ENCODE measurements around the gene SMIM28. TPM values are rescaled to one million over a fixed set of nuclear protein-coding genes. Genes with fewer than 3 reads are reported as not detected.

The SMIM28 gene
- total and polyA plus RNA-seq, 2 of the 4 experiments (the other 2 are of a cell fraction): not detected

- Histone ChIP-seq H3K4me2 (ENCODE audit: low read depth, low read length) (no peak overlapping the region), H3K27ac (ENCODE audit: insufficient read depth, low read length) (no peak overlapping the region), H3K14ac (replicated peaks; ENCODE audit: low read depth, low read length) (no peak overlapping the region), H2BK120ac (ENCODE audit: low read depth, low read length) (no peak overlapping the region), H3K4me3 (ENCODE audit: insufficient read depth, low read depth, low read length) (no peak overlapping the region), H3K56ac (ENCODE audit: extremely low read depth, insufficient read depth, low read length) (no peak overlapping the region), H3K27me3 (ENCODE audit: control insufficient read depth, insufficient read depth, low read length) (peaks cover 9% of the 10 kb centered on the region), H3K9me3 (ENCODE audit: control insufficient read depth, insufficient read depth, low read length) (no peaks in the 10 kb centered on the region), H4K5ac (ENCODE audit: low read depth, low read length) (no peak overlapping the region), H3K36me3 (ENCODE audit: control insufficient read depth, insufficient read depth, low read length) (no peaks in the 10 kb centered on the region), H4K8ac (ENCODE audit: low read depth in 2 of 2, low read length in 2 of 2) (no peak overlapping the region), H2AK5ac (ENCODE audit: low read depth, low read length) (no peak overlapping the region), H3K9me1 (ENCODE audit: insufficient read depth, low read length) (no peaks in the 10 kb centered on the region), H3K23ac (ENCODE audit: low read depth, low read length) (no peak overlapping the region), H2AFZ (replicated peaks; ENCODE audit: low read length, poor library complexity) (no peak overlapping the region), H4K91ac (ENCODE audit: insufficient read depth, low read depth, low read length) (no peak overlapping the region), H2AK9ac (replicated peaks; ENCODE audit: low read depth, low read length, poor library complexity) (no peak overlapping the region), H2BK15ac (ENCODE audit: low read depth, low read length) (no peak overlapping the region), H4K20me1 (ENCODE audit: insufficient read depth, low read length) (no peaks in the 10 kb centered on the region), H3K9ac (ENCODE audit: low read depth, low read length) (no peak overlapping the region), H3K4me1 (ENCODE audit: control insufficient read depth, insufficient read depth, low read length) (no peaks in the 10 kb centered on the region), H2BK20ac (ENCODE audit: low read depth, low read length) (no peak overlapping the region), H2BK5ac (ENCODE audit: low read depth, low read length, poor library complexity, severe bottlenecking) (no peak overlapping the region), H3K18ac (ENCODE audit: low read depth, low read length) (no peak overlapping the region), H3K79me1 (ENCODE audit: low read depth in 1 of 2, low read length in 2 of 2) (no peaks in the 10 kb centered on the region), H3K4ac (ENCODE audit: low read depth, low read length) (no peak overlapping the region)
- dilution Hi-C loops (cut with HindIII; ENCODE audit: low sequenced_read_pairs, unreplicated experiment) (no loop called here), intact Hi-C loops (cut with micrococcal nuclease) (loop anchor here (5.0 kb wide), 1 partner anchor 45 kb away; no protein-coding TSS in a partner anchor), in situ Hi-C loops (cut with MboI; ENCODE audit: low sequenced_read_pairs) (no loop called here)
- ChIA-PET CTCF (no interaction called here), POLR2A (ENCODE audit: unreplicated experiment) (no interaction called here)
- no peak for DNase-seq
- no peak for TF ChIP-seq FOS (IDR thresholded peaks at IDR 0.05; ENCODE audit: low read depth, low read length)
- TF ChIP-seq RAD21 (IDR thresholded peaks at IDR 0.05; ENCODE audit: low read length): no peak
- no peak for TF ChIP-seq CEBPB (IDR thresholded peaks at IDR 0.05; ENCODE audit: low read depth, low read length)
- TF ChIP-seq ELK1 (IDR thresholded peaks at IDR 0.05; ENCODE audit: borderline replicate concordance, low read depth, low read length): no peak
- no peak for TF ChIP-seq MAZ (IDR thresholded peaks at IDR 0.05; ENCODE audit: borderline replicate concordance, low read depth, low read length)
- TF ChIP-seq RFX5 (IDR thresholded peaks at IDR 0.05; ENCODE audit: low read depth, low read length): no peak
- no peak for TF ChIP-seq BHLHE40 (IDR thresholded peaks at IDR 0.05; ENCODE audit: low read depth, low read length)
- TF ChIP-seq SMC3 (IDR thresholded peaks at IDR 0.05; ENCODE audit: low read depth, low read length): no peak
- TF ChIP-seq POLR2A (IDR thresholded peaks at IDR 0.05; ENCODE audit: low read depth, low read length): no peak
- no peak for TF ChIP-seq MAFK (IDR thresholded peaks at IDR 0.05; ENCODE audit: low read depth, low read length)
- no peak for TF ChIP-seq RCOR1 (IDR thresholded peaks at IDR 0.05; ENCODE audit: insufficient replicate concordance, low read length)
- no peak for TF ChIP-seq NFE2L2 (IDR thresholded peaks at IDR 0.05; ENCODE audit: low read depth, low read length)
- no peak for TF ChIP-seq MXI1 (IDR thresholded peaks at IDR 0.05; ENCODE audit: borderline replicate concordance, low read depth, low read length)
- TF ChIP-seq CHD1 (IDR thresholded peaks at IDR 0.05; ENCODE audit: low read depth, low read length): no peak
- no CpG with 5 or more reads among the region's 4 CpGs for WGBS, 2 experiments (ENCODE audit: extremely low coverage in 2 of 2, insufficient read length in 1 of 2)
- ATAC-seq (ENCODE audit: low read depth): no peak
- no TSS peak for BruUV-seq (replicated peaks)
Observed at GRCh38 chr6:138337076-138337475, 40.6 kb upstream of the SMIM28 start.
